ENCODE data around the gene EDAR.

The EDAR gene

GRCh38 chr2:108911807-108912628, 77.0 kb downstream of the EDAR start:
- Histone ChIP-seq H3K4me3 (replicated peaks; ENCODE audit: low read depth, low read length) (no peak overlapping the region), H3K36me3 (ENCODE audit: control insufficient read depth, insufficient read depth, low read length) (no peaks in the 10 kb centered on the region), H3K27me3 (replicated peaks; ENCODE audit: control insufficient read depth, insufficient read depth, low read length) (no peaks in the 10 kb centered on the region)
- TF ChIP-seq CTCF (IDR thresholded peaks at IDR 0.05; ENCODE audit: insufficient read depth, low read length, poor library complexity, severe bottlenecking) = no peak
- DNase-seq (ENCODE audit: extremely low read depth, insufficient read length) = no peak

GRCh38 chr2:108911401-108911800, 77.6 kb downstream of the EDAR start:
- no peak for TF ChIP-seq CTCF (IDR thresholded peaks at IDR 0.05; ENCODE audit: insufficient read depth, low read length, poor library complexity, severe bottlenecking)
- Histone ChIP-seq H3K4me3 (replicated peaks; ENCODE audit: low read depth, low read length) (no peak overlapping the region), H3K36me3 (ENCODE audit: control insufficient read depth, insufficient read depth, low read length) (no peaks in the 10 kb centered on the region), H3K27me3 (replicated peaks; ENCODE audit: control insufficient read depth, insufficient read depth, low read length) (no peaks in the 10 kb centered on the region)
- DNase-seq (ENCODE audit: extremely low read depth, insufficient read length) = no peak

GRCh38 chr2:108910541-108911396, 78.3 kb downstream of the EDAR start:
- Histone ChIP-seq H3K36me3 (ENCODE audit: control insufficient read depth, insufficient read depth, low read length) (no peaks in the 10 kb centered on the region), H3K4me3 (replicated peaks; ENCODE audit: low read depth, low read length) (no peak overlapping the region), H3K27me3 (replicated peaks; ENCODE audit: control insufficient read depth, insufficient read depth, low read length) (no peaks in the 10 kb centered on the region)
- TF ChIP-seq CTCF (IDR thresholded peaks at IDR 0.05; ENCODE audit: insufficient read depth, low read length, poor library complexity, severe bottlenecking) = no peak
- no peak for DNase-seq (ENCODE audit: extremely low read depth, insufficient read length)

GRCh38 chr2:108910011-108910431, 79.0 kb downstream of the EDAR start:
- no peaks in the 10 kb centered on the region for H3K36me3 ChIP-seq (ENCODE audit: control insufficient read depth, insufficient read depth, low read length)
- DNase-seq (ENCODE audit: extremely low read depth, insufficient read length) = no peak
- TF ChIP-seq CTCF (IDR thresholded peaks at IDR 0.05; ENCODE audit: insufficient read depth, low read length, poor library complexity, severe bottlenecking) = no peak
- H3K27me3 ChIP-seq (replicated peaks; ENCODE audit: control insufficient read depth, insufficient read depth, low read length) = no peaks in the 10 kb centered on the region
- no peak overlapping the region for H3K4me3 ChIP-seq (replicated peaks; ENCODE audit: low read depth, low read length)

GRCh38 chr2:108909275-108909823, 79.7 kb downstream of the EDAR start:
- Histone ChIP-seq H3K27me3 (replicated peaks; ENCODE audit: control insufficient read depth, insufficient read depth, low read length) (no peaks in the 10 kb centered on the region), H3K36me3 (ENCODE audit: control insufficient read depth, insufficient read depth, low read length) (no peaks in the 10 kb centered on the region), H3K4me3 (replicated peaks; ENCODE audit: low read depth, low read length) (no peak overlapping the region)
- no peak for TF ChIP-seq CTCF (IDR thresholded peaks at IDR 0.05; ENCODE audit: insufficient read depth, low read length, poor library complexity, severe bottlenecking)
- DNase-seq (ENCODE audit: extremely low read depth, insufficient read length) = no peak

Data from GM06990 (cell line).